ENCODE measurements around the gene CSRP3. TPM values are rescaled to one million over a fixed set of nuclear protein-coding genes. Genes with fewer than 3 reads are reported as not detected.

CSRP3 gene
- 21.9 and 31.7 TPM in 2 replicates for total RNA-seq
- polyA plus RNA-seq (2012), result 74.1 TPM

DNA sequence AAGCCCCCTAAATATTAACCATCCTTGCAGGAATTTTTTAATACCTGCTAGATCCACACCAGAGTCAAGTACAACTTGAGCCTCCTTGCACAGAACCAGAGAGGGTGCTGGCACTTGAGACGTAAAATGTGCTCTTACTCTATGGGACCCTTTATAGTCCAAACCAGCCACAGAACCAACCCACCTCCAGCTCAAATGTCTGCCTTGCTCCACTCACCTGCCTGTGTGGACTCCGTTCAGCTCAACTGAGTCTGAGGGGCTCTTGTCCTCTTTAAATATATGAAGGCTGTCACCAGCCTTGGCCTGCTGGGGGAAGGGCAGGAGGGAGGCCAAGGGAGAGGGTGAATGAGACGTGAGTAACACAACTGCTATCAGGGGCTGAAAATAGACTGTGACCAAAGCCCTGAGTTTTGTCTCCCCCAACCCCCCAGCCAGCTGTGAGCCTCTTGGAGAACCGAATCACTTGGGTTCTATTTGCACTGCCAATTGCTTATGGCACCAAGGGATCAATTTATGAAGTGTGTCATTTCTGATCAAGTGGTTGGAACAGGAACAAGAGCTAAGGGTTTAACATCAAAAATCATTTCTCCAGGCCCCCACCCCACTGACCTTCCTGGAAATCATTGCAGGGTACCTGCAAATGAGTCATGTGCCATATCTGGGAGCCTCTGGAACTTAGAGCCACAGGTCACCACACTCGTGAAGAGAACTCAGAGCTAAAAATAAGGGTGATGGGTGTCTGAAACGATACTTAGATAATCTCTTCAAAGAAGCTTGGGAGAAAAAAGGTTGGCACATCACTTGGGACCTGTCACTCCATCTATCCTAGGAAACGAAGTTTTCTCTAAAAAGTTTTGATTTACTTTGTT, at the start of gene CSRP3:
CSRP3 (minus strand) TSS at position 247 of the 869 bp plus-strand sequence. CDS start 9,535 bp downstream, outside the sequence.
- peak; percentile 94 for DNase-seq (ENCODE audit: low read depth)

- no peak for DNase-seq (ENCODE audit: low read depth)
Observed at GRCh38 chr11:19251577-19251976, 49.8 kb upstream of the CSRP3 start.

GRCh38 chr11:19246816-19247215, 45.0 kb upstream of the CSRP3 start:
- no peak for DNase-seq (ENCODE audit: low read depth)

GRCh38 chr11:19245351-19245750, 43.6 kb upstream of the CSRP3 start:
- DNase-seq (ENCODE audit: low read depth), result no peak

GRCh38 chr11:19244621-19245020, 42.8 kb upstream of the CSRP3 start:
- DNase-seq (ENCODE audit: low read depth), result no peak

DNA sequence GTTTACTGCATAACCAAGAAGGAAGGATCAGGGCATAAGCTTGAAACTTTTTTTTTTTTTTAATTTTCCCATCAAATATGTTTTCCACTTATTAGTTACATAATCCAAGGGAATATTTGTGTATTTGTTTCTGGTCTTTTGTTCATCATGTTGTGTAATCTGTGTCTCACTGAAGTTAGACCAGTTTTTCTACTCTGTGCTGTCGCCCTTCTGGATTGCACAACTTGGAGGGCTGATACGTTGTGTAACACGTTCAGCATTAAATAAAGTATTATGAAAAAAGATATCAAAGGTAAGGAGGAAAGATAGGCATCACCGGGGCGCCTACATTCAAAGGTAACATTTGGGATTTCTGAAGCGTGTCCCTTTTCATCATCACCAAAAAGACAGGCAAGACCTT, 42.3 kb upstream of the CSRP3 start:
- no peak for DNase-seq (ENCODE audit: low read depth)

GRCh38 chr11:19243613-19244012, 41.8 kb upstream of the CSRP3 start:
- DNase-seq (ENCODE audit: low read depth), result no peak

DNA sequence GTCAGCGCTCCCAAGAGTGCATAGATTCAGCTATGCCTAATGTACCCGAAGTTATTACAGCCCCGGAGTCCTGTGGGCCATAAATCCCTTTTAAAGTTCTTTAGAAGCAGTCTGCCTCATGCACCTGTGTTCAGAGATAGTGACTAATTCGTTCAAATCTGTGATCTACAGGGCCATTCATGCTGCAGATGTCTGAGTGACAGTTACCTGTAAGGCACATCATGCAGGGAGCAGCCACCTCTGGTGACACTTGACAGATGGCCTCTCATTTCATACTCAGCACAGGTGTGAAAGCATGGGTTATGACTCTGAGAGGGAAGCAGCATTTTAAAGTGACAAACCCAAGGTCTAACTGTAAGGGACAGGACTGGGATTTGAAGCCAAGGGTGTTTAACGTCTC, 41.4 kb upstream of the CSRP3 start:
- DNase-seq (ENCODE audit: low read depth), result no peak

DNA sequence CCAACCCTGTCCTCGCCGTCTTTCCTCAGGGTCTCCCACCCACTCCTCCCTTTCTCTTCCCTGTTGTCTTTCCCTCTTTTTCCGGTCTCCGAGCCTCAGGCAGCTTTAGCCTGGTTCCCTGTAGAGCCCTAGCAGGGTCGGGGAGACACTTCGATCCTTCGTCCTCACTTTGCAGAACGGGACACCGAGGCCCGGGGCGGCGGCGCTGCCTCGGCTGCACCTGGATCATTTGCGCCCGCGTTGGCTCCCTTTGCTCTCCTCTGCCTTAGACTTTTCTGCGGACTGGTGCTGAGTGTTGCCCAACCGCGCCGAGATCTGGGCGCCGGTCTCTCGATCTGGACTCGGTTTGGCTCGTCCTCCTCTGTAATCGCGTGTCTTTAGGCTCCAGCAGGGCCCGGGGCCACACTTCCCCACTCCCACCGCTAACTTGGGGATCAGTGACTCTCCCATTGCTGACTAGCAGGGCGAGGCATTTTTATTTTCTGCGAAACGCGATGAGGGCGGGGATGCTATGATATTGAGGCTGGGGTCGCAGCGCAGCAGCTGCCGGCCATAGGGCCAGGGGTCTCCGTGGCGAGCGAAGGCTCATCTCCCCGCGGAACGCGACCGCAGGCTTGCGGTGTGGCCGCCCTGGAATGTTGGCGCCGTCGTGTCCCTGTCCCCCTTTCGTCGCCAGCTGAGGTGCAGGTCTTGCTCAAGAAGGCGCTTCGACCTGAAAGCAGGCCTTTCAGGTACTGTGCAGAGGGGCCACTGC, 40.6 kb upstream of the CSRP3 start:
- DNase-seq (ENCODE audit: low read depth), result no peak

DNA sequence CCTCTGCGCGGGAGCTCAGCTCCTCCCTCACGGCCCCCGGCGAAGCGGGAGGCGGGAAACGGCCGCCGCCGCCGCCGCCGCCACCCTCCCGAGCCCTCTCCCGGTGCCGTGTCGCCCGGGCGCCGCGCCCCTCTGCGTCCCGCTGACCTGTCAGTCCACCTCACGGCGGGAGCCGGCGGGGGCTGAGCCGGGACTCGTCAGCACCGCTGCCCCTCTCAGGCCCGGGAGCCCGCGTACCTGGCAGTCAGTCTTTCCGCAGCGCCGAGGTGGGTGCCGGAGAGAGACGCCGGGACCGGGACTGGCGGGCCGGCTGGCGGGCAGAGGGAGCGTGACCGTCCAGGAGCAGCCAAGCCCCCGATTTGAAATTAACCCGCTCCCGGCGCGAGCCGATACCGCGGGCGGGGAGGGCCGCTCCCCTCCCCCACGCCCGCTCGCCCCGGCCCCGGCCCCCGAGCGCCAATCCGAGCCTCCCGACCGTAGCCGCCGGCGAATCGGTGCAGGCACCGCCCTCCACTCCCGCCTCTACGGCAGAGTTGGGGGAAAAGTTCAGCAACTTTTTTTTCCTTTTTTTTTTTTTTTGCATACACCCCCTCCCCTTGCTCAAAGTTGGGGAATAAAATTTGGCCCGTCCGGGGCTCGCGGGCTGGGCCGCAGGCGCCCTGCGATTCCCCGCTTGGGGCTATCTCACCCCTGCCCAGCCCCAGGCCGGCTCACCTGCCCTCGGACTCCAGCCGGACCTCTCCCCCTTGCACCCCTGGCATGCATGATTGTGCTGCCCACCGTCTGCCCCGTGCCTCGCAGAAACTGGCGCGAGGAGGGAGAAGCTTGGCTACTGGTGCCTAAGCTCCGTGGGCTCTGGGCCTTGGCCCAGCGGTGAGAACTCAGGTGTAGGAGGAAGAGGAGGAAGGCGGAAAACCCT, 39.7 kb upstream of the CSRP3 start:
- no peak for DNase-seq (ENCODE audit: low read depth)

- peak; percentile 97 for DNase-seq (ENCODE audit: low read depth)
Observed at GRCh38 chr11:19240420-19241259, 38.9 kb upstream of the CSRP3 start, which contains the start of gene E2F8. E2F8 (minus strand) TSS chr11:19240945; CDS start chr11:19240121, 824 bp downstream.

- DNase-seq (ENCODE audit: low read depth), result no peak
Observed at GRCh38 chr11:19239039-19239438, 37.3 kb upstream of the CSRP3 start.

GRCh38 chr11:19237813-19238212, 36.0 kb upstream of the CSRP3 start:
- peak; percentile 55 for DNase-seq (ENCODE audit: low read depth)

DNA sequence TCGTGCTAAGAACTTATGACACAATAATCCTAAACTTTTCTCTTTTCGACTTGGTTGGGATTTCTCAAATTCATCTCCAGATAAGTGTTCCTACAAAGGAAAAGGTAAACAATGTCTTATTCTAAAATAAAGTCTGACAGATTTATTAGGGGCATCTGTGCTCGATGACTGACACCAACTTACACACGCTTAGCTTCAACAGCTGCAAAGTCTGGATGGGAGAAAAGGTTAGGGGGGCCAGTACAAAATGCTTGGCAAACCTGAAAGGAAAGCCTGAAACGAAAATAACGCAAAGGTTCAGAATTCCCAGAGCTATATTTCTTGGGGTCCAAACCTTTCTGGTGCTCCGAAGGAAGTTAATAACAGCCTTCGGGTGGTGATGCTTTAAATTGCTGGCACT, 35.6 kb upstream of the CSRP3 start:
- peak; percentile 57 for DNase-seq (ENCODE audit: low read depth)

GRCh38 chr11:19234231-19234817, 32.5 kb upstream of the CSRP3 start:
- peak; percentile 55 for DNase-seq (ENCODE audit: low read depth)

- peak; percentile 73 for DNase-seq (ENCODE audit: low read depth)
Observed at GRCh38 chr11:19232910-19233503, 31.2 kb upstream of the CSRP3 start.

- no peak for DNase-seq (ENCODE audit: low read depth)
Observed at GRCh38 chr11:19229671-19230070, 27.9 kb upstream of the CSRP3 start.

DNA sequence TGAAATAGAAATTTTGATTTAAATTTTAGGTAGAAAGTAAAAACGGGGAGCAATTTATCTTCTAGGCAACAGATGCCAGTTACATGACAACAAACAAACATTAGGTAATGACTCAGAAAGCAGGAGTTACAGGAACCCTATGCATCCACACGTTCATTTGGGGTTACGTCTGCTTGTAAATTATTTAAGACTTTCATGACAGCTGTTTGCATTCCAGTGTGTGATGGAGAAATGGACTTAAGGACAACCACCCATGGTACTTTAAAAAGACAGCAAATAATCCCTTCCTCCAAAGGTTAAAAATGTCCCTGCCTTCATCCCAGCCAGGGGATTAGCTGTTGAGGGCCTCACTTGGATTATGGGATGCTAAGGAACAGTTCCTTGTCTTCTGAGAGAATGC, 27.2 kb upstream of the CSRP3 start:
- peak; percentile 78 for DNase-seq (ENCODE audit: low read depth)

Data from myocyte (in vitro differentiated cells).